GM19193 (cell line): ENCODE data around the gene THRSP.

Experiments
- POLR2A ChIP-seq: IDR thresholded peaks from 4 replicates; pipeline ENCODE4 v1.6.1; 2011; ENCODE audit not compliant: insufficient read depth, insufficient read length; ENCODE audit errors: extremely low read depth

The THRSP gene

GRCh38 chr11:78063440-78064181 is at the start of gene THRSP:
Gene THRSP (plus strand): TSS chr11:78063861. CDS start chr11:78063882, 21 bp downstream.
- TF ChIP-seq POLR2A: no peak

- TF ChIP-seq POLR2A: no peak
Observed at GRCh38 chr11:78015878-78016277, 47.8 kb upstream of the THRSP start.

DNA sequence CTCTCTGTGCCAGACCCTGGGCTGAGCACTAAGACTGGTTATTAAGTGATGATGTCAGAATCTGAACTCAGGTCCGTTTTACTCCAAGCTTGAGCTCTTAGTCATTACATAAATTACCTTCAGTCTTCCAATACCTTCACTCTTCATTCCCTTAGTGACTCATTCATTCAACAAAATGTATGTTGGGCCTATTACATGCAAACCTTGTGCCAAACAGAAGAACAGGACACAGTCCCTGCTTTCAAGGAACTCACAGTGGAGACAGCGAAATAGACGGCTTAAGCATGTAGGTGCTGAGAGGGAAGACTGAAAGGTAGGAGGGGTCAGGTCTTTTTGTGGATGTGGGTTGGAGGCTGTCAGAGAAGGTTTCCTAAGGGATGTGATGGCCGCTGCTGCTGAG is 43.9 kb upstream of the THRSP start:
- TF ChIP-seq POLR2A: no peak

DNA sequence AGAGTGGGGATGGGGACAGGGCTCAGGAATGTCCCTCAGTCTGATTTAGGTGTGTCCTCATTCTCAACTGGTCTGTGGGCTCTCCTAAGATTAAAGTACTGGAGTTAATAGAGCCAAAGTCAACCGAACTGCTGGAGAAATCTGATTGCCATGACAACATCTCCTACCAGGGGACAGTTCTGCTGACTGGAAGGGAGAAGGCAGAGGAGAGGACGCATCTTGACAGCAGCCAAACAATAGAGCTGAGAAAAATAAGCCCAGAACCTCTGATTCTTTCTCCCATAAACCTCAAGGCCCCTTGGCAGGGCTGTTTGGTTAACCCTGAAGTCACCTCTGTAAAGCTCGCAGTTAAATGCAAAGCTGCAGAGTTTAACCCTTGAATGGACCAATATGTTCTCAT is 43.4 kb upstream of the THRSP start:
- TF ChIP-seq POLR2A: no peak

- no peak for TF ChIP-seq POLR2A
Observed at GRCh38 chr11:78021611-78022010, 42.0 kb upstream of the THRSP start.

- TF ChIP-seq POLR2A: no peak
Observed at GRCh38 chr11:78022397-78023396, 41.0 kb upstream of the THRSP start, which contains the start of gene KCTD14. Gene KCTD14 (minus strand): TSS chr11:78023276. CDS start chr11:78023249, 27 bp downstream.

GRCh38 chr11:78023426-78023825 is 40.2 kb upstream of the THRSP start:
- no peak for TF ChIP-seq POLR2A

GRCh38 chr11:78025378-78025777 is 38.3 kb upstream of the THRSP start:
- TF ChIP-seq POLR2A: no peak

DNA sequence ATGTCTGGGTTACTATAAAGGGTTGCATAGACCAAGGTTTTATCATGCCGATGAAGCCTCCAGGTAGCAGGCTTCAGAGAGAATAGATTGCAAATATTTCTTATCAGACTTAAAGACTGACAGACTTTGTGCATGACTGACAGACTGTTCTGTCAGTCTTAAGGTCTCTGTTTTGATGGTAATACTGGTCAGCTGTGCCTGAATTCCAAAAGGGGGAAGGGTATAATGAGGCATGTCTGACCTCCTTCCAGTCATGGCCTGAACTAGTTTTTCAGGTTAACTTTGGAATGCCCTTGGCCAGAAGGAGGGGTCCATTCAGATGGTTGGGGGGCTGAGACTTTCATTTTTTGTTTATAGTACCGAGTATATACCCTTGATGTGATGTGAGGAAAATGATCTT is 35.9 kb upstream of the THRSP start:
- no peak for TF ChIP-seq POLR2A

DNA sequence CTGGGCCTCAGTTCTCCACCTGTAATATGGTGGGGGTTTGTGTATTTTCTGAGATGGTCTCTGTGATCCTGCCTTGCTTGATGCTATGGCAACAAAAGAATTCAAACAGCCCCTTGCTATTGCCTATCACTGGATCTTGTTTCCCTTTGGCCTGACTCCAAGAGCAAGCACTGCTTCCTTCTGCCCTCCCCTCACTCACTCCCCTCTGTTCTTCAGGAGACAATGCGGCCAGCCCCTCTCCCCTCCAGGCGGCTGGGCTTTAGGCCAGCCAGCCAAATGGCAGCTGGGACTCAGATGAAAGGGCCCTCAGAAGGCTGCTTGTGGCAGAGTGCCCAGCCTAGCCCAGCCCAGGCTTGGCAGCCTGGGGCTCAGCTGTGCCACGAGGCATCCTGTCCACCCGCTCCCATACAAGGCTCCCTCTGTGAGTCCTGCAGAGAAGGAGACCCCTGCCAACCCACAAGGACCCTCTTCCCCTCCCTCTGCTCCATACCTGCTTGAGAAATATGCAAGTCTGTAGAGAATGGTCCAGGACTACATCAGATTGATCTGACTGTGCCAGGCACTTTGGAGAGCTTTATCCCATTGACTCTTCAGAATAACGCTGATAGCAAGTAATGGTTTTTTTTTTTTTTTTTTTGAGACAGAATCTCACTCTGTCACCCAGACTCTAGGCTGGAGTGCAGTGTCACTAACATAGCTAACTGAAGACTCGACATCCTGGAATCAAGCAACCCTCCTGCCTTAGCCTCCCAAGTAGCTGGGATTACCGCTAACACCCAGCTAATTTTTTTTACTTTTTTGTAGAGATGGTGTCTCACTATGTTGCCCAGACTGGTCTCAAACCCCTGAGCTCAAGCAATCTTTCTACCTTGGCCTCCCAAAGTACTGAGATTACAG is 33.0 kb upstream of the THRSP start:
- no peak for TF ChIP-seq POLR2A

DNA sequence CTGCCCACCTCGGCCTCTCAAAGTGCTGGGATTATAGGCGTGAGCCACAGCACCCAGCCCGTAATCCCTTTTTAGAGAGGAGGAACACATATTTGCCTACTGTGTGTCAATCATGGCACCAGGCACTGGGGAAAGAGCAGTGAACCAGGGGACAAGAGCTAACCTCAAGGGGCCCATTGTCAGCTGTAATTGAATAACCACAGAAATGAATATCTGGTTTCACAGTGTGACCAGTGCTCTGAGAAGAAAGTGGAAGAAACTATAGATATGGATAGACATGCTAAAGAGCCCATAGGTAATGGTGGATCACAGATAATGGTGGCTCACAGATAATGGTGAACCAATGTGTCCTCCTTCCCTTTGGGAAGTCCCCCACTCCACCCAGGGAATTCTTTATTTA is 32.0 kb upstream of the THRSP start:
- no peak for TF ChIP-seq POLR2A

DNA sequence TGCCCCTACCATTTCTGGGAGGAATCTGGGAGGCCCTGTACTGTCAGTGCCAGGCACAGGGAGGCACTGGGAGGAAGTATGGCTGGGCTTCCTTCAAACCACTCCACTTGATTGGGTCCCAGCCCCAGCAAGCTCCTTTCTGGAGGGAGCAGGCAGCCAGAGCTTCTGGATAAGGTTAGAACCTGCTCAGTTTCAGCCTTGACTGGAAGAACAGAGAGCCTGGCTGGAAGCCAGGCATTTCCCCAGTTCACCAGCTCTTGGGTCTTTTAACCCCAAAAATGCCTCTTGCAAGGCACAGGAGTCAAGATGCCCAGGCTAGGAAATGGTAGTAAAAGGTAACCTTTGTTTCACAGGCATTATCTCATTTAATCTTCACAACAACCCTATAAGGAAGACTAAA is 31.6 kb upstream of the THRSP start:
- TF ChIP-seq POLR2A: no peak

- no peak for TF ChIP-seq POLR2A
Observed at GRCh38 chr11:78033040-78033439, 30.6 kb upstream of the THRSP start.

GRCh38 chr11:78034623-78035022 is 29.0 kb upstream of the THRSP start:
- TF ChIP-seq POLR2A: no peak
